GM12801 (cell line): ENCODE results near the gene NOS3.

Experiments used
- CTCF ChIP-seq: IDR thresholded peaks from one replicate; pipeline ENCODE4 v1.5.1; 2011; ENCODE audit warnings: control low read depth; ENCODE audit not compliant: insufficient read length; ENCODE audit errors: extremely low read depth

Gene NOS3

GRCh38 chr7:151056666-151057505, 66.1 kb downstream of the NOS3 start:
- TF ChIP-seq CTCF = no peak

GRCh38 chr7:151057506-151057988, 66.7 kb downstream of the NOS3 start, which contains the start of gene CDK5:
Gene CDK5, minus strand, starts transcription at chr7:151057897. Its CDS starts 49 bp downstream, at chr7:151057848.
- no peak for TF ChIP-seq CTCF

- no peak for TF ChIP-seq CTCF
These were observed 67.4 kb downstream of the NOS3 start for GRCh38 chr7:151057989-151058780.

GRCh38 chr7:151058781-151059366, 68.1 kb downstream of the NOS3 start:
- TF ChIP-seq CTCF = no peak

GRCh38 chr7:151059367-151060112, 68.7 kb downstream of the NOS3 start, which contains the start of gene SLC4A2:
Gene SLC4A2, plus strand, starts transcription at chr7:151059589. Its CDS starts 2,399 bp downstream, at chr7:151061988.
- no peak for TF ChIP-seq CTCF

- TF ChIP-seq CTCF = no peak
These were observed 69.2 kb downstream of the NOS3 start for GRCh38 chr7:151060113-151060415.
